GM12878 (cell line): ENCODE measurements around the gene PODXL2.

Source experiments
- CHD2 ChIP-seq: IDR thresholded peaks from 2 replicates; pipeline ENCODE4 v1.6.1; 2011; ENCODE audit warnings: low read depth, low read length, improper control_type of control experiment, borderline replicate concordance
- CHD4 ChIP-seq: fragments of 200-600 bp; sonication (generic); IDR thresholded peaks from 2 replicates; pipeline ENCODE4 v1.6.1; 2016; ENCODE audit warnings: mild to moderate bottlenecking
- EED ChIP-seq: sonication (generic); IDR thresholded peaks from 2 replicates; pipeline ENCODE4 v1.6.1; 2016; ENCODE audit warnings: antibody characterized with exemption, low read depth
- ESRRA ChIP-seq: IDR thresholded peaks from 2 replicates; pipeline ENCODE4 v1.6.1; 2012; ENCODE audit warnings: mild to moderate bottlenecking, low read length, improper control_type of control experiment
- GATAD2B ChIP-seq: fragments of 450-650 bp; conservative IDR thresholded peaks from 2 replicates; pipeline ENCODE4 v1.6.1; 2017; ENCODE audit warnings: low read depth, mild to moderate bottlenecking, moderate library complexity
- HDAC2 ChIP-seq: fragments of 200-600 bp; sonication (generic); IDR thresholded peaks from 2 replicates; pipeline ENCODE4 v1.6.1; 2017
- JUND ChIP-seq: IDR thresholded peaks from 2 replicates; pipeline ENCODE4 v1.6.1; 2012; ENCODE audit warnings: low read depth, mild to moderate bottlenecking, low read length, improper control_type of control experiment, moderate library complexity
- PRDM15 ChIP-seq: fragments of 450-650 bp; formaldehyde crosslinking; IDR thresholded peaks from 2 replicates; pipeline ENCODE4 v1.4.0; 2020; ENCODE audit warnings: mild to moderate bottlenecking, moderate library complexity
- RB1 ChIP-seq: fragments of 450-650 bp; formaldehyde crosslinking; IDR thresholded peaks from 2 replicates; pipeline ENCODE4 v1.6.1; 2017; ENCODE audit warnings: mild to moderate bottlenecking, borderline replicate concordance
- SIN3A ChIP-seq: IDR thresholded peaks from 2 replicates; pipeline ENCODE4 v1.6.1; 2012; ENCODE audit warnings: low read depth, low read length, improper control_type of control experiment
- TCF7 ChIP-seq: IDR thresholded peaks from 2 replicates; pipeline ENCODE4 v1.6.1; 2014; ENCODE audit warnings: antibody characterized with exemption, borderline replicate concordance
- ZNF274 ChIP-seq: IDR thresholded peaks from one replicate; pipeline ENCODE4 v1.8.0; 2011; ENCODE audit not compliant: insufficient read length, insufficient read depth
- TF ChIP-seq, protein P1 (sequence below), 3 experiments: IDR thresholded peaks in 2 of 3; conservative IDR thresholded peaks in 1 of 3; 2 replicates each; pipeline ENCODE4 v1.5.1; 2011; ENCODE audit warnings: low read depth in 3 of 3, low read length in 3 of 3, mild to moderate bottlenecking in 3 of 3, control low read depth in 2 of 3, moderate library complexity in 2 of 3, inconsistent platforms in 1 of 3, mixed read lengths in 1 of 3; ENCODE audit not compliant: control insufficient read depth in 2 of 3, insufficient read depth in 1 of 3; ENCODE audit errors: extremely low read depth in 1 of 3
- TF ChIP-seq, protein P2 (sequence below): IDR thresholded peaks from 2 replicates; pipeline ENCODE4 v1.6.1; 2012; ENCODE audit warnings: low read depth, low read length, improper control_type of control experiment

DNA sequence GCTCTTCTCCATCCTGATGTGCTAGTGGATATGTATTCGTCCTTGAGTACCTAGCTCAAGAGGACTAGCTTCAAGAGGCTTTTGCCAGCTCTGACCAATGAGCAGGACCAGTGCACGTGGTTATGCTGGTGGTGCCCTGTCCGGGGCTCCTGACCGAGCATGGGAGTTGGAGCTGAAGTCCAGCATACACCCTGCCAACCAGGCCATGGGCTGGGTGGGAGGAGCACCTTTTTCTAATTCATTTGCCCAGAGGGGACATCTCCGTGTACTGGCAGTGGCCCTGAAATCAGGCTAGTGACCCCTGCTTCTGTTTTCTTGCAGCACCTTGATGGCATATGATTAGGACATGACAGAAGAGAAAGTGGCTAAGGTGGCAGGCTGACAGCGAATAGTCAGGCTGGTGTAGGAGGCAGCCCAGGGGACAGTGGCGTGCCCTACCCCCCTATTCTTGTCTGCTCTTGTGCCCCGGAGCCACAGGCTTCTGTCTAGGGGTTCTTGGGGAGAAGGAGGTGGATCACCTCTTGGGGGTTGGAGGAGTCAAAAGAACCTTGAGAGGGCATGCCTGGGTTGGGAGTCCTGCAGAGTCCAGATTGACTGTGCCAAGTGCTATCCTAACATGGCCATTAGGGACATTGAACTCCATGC, 16.5 kb downstream of the PODXL2 start:
- no peak for TF ChIP-seq RB1
- TF ChIP-seq CHD2 = no peak
- TF ChIP-seq, protein P1, sequence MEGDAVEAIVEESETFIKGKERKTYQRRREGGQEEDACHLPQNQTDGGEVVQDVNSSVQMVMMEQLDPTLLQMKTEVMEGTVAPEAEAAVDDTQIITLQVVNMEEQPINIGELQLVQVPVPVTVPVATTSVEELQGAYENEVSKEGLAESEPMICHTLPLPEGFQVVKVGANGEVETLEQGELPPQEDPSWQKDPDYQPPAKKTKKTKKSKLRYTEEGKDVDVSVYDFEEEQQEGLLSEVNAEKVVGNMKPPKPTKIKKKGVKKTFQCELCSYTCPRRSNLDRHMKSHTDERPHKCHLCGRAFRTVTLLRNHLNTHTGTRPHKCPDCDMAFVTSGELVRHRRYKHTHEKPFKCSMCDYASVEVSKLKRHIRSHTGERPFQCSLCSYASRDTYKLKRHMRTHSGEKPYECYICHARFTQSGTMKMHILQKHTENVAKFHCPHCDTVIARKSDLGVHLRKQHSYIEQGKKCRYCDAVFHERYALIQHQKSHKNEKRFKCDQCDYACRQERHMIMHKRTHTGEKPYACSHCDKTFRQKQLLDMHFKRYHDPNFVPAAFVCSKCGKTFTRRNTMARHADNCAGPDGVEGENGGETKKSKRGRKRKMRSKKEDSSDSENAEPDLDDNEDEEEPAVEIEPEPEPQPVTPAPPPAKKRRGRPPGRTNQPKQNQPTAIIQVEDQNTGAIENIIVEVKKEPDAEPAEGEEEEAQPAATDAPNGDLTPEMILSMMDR (IDR thresholded peaks at IDR 0.05 in 2 of 3, conservative IDR thresholded peaks at IDR 0.05 in 1 of 3; ENCODE audit: control insufficient read depth in 2 of 3, extremely low read depth in 1 of 3, insufficient read depth in 1 of 3, low read depth in 3 of 3, low read length in 3 of 3) = no peak
- TF ChIP-seq CHD4 = no peak
- no peak for TF ChIP-seq HDAC2
- TF ChIP-seq EED = no peak
- no peak for TF ChIP-seq PRDM15
- TF ChIP-seq, protein P2, sequence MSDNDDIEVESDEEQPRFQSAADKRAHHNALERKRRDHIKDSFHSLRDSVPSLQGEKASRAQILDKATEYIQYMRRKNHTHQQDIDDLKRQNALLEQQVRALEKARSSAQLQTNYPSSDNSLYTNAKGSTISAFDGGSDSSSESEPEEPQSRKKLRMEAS = no peak
- no peak for TF ChIP-seq SIN3A
- TF ChIP-seq ESRRA = no peak
- no peak for TF ChIP-seq TCF7
- no peak for TF ChIP-seq ZNF274
- TF ChIP-seq JUND = no peak
- TF ChIP-seq GATAD2B = no peak
